HG03565 (cell line): ENCODE data around the gene CDC23.
A peak's percentile ranks its signal among the peaks of the same experiment; 100 is the strongest.
"Not testable (repeated sequence)": the region's sequence is repeated elsewhere in the genome, so short reads cannot be mapped to it uniquely, and the experiment has no call there.

Source experiments
- ATAC-seq: cut with Tn5 transposase; IDR thresholded peaks from one replicate; pipeline ENCODE4 v1.9.1; 2021; ENCODE audit warnings: mild to moderate bottlenecking, moderate library complexity; ENCODE audit not compliant: unreplicated experiment

The CDC23 gene

DNA sequence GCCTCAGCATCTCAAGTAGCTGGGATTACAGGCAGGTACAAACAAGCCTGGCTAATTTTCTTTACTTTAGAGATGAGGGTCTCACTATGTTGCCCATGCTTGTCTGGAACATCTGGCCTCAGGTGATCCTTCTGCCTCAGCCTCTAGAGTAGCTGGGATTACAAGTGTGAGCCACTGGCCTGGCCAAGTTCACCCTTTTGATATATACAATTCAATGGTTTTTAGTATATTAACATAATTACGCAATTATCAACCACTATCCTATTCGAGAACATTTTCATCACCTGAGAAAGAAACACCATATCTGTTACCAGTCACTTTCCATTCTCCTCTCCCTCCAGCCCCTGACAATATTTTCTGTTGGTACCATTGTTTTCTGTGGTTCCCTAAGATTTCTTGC, 3.7 kb upstream of the CDC23 start:
- no peak for ATAC-seq

DNA sequence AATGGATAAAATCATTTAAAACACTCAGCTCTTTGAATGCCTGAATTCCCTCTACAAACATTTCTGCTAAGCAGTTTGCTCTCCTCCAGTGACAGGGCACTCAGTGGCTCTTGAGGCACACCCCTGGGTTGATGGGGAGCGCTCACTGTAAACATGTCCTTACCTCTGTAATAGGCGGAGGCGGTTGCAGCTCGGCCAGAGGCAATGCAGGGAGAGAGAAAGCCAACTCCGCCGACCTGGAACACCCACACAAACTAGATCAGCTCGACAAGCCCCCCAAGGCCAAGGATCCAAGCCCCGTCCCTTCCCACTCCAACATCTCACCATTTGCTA, 329 bp downstream of the CDC23 start:
- ATAC-seq = peak; percentile 6

DNA sequence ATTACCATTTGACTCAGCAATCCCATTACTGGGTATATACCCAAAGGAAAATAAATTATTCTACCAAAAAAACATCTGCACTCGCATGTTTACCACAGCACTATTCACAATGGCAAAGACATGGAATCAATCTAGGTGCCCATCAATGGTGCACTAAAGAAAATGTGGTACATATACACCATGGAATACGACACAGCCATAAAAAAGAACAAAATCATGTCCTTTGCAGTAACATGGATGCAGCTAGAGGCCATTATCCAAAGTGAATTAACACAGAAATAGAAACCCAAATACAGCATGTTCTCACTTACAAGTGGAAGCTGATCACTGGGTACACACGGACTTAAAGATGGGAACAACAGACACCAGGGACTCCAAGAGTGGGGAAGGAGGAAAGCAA, 2.1 kb downstream of the CDC23 start:
- no peak for ATAC-seq

DNA sequence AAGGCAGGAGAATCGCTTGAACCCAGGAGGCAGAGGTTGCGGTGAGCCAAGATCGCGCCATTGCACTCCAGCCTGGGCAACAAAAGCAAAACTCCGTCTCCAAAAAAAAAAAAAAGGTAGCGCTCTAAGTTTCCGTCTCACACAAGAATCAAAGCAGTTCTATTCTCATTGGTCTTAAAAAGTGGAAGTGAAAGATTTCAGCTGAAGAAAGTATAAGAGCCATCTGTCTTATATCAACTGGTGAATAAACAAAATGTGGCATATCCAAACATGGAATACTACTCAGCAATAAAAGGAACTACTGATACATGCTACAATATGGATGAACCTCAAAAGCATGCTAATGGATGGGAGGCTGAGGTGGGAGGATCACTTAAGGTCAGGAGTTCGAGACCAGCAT, 19.3 kb downstream of the CDC23 start:
- ATAC-seq = not testable (repeated sequence)

DNA sequence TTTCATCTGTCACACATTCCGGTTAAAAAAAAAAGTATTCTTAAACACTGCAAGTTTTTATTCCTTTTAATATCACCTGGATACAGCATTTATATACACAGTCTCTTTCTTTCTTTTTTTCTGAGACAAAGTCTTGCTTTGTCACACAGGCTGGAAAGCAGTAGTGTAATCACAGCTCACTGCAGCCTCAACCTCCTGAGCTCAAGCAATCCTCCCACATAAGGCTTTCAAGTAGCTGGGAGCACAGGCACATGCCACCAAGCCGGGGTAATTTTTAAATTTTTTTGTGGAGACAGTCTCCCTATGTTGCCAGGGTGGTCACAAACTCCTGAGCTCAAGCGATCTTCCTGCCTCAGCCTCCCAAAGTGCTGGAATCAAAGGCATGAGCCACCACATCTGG, 20.3 kb downstream of the CDC23 start:
- ATAC-seq = no peak

DNA sequence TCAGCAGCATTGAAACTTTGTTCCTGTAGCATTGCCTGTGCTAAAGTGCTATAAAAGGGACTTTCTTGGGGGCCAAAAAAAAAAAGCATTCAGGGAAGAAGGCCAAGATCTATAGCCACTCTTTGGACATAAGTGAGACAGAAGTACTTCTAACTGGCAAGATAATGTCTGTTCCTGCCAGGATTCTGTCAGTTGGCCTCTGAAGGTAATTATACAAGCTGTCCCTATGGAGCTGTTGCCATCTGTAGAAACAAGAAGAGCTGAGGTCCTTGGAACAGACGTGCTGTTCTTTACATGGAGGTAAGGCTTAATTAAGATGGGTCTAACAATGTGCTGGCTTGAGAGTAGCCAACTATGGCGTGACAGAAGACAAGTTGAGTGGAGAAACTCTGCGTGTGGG, 24.5 kb downstream of the CDC23 start:
- ATAC-seq = no peak

DNA sequence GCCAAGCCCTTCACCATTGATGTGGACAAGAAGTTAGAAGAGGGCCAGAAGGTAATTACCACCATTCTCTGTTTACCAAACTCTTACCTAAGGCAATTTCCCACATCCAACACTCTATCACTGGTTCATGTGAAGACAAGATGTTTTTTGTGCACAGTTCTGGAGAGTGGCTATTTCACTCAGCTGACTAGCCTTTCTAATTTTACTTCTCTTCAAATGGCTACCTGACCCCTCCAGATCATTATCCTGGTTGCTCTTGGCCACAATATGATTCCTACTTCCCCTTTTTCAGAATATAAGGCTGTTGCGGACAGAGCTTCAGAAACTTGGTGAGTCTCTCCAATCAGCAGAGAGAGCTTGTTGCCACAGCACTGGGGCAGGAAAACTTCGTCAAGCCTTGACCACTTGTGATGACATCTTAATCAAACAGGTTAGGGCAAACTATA, 27.1 kb downstream of the CDC23 start:
- peak; percentile 53 for ATAC-seq

DNA sequence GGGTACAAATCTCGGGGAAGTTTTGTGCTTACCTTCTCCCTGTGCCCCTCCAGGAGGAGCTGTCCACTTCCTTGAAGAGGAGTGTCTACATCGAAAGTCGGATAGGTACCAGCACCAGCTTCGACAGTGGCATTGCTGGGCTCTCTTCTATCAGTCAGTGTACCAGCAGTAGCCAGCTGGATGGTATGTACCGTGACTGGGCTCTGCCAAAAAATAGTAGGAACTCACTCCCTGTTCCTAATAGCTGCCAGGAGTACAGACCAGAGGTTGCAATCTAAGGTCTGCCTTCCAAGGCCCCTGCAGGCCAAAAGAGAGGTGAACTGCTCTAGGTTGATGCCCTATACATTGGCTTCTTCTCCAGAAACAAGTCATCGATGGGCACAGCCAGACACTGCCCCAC, 30.3 kb downstream of the CDC23 start:
- ATAC-seq = no peak

DNA sequence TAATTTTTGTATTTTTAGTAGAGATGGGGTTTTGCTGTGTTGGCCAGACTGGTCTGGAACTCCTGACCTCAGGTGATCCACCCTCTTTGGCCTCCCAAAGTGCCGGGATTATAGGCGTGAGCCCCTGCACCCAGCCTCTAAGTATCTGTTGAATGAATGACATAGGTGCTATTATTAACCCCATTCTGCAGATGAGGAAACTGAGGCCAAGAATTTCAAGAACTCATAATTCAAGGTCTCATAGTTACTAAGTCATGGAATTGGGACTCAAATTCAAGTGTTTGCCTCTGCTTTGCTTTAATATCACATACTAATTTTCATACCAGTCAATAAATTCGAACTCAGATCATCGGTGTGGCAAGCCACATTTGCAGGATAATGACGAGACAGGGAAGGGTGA, 32.3 kb downstream of the CDC23 start:
- no peak for ATAC-seq

DNA sequence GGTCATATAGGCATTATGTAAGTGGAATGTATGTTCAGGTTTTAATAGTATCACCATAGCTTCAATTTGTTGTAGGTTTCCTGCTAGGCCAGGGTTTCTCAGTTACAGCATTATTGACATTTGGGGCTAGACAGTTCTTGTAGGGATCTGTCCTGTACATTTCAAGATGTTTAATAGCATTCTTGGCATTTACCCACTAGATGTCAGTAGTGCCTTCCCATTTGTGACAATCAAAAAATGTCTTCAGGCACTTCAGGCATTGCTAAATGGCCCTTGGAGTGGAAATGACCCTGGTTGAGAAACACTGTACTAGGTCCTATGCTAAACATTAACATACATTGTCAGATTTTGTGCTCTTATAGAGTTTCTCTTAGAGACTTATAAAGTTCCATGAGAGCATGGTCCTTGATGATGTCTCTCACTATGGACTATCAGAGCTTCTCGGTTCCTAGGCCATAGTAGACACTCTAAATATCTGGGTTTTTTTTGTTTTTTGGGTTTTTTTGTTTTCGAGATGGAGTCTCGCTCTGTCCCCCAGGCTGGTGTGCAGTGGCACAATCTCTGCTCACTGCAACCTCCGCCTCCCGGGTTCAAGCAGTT, 32.8 kb downstream of the CDC23 start:
- ATAC-seq = no peak

DNA sequence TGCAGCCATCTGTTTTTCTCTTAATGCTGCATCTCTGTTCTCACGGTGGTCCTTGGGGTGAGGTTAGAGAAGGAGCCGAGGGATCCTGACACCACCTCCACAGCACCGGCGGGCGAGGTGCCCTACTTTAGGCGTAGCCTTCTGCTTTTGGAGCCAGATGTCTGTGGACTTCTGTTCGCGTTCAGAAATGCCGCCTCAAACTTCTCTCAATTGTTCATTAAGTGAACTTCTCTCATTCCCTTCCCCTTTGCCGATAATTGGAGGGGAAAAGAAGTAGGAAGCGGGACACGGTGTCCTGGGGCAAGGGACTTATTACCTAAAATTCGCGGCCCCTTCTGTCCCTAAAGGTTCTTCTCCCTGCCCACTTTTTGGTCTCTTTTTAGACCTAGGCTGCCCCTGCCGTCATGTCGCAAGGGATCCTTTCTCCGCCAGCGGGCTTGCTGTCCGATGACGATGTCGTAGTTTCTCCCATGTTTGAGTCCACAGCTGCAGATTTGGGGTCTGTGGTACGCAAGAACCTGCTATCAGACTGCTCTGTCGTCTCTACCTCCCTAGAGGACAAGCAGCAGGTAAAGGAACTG, 33.8 kb downstream of the CDC23 start:
- no peak for ATAC-seq

DNA sequence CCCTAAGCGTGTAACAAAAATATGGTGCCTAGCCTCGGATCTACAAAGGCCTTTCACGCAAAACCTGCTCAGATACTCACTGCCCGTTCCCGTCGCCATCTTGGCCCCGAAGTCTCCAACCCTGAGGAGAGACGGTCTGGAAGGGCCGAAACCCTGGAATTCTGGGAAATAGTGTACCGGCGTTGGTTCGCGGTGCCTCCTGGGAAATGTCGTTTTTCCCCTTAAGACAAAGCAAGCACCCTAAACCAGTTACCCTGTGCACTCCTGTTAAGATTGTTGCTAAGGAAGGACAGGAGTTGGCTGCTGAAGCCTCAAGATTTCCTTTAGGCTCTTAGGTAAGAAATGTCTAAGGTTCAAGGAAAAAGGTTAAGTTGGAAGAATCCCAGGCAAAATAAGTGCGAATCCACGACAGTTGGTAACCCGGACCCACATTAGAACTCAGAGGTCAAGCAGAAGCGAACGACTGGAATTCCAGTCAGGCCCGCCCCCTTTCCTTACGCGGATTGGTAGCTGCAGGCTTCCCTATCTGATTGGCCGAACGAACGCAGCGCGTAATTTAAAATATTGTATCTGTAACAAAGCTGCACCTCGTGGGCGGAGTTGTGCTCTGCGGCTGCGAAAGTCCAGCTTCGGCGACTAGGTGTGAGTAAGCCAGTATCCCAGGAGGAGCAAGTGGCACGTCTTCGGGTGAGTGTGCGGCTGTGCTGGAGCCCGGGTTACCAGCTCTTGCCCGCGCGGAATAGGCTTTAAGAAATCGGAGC, 34.4 kb downstream of the CDC23 start, which contains the start of the genes BRD8 and KIF20A:
Gene BRD8, minus strand, starts transcription at position 115 of the 761 bp plus-strand sequence. Its CDS starts 16 bp downstream, at position 99.
Gene KIF20A, plus strand, starts transcription at position 597 of the 761 bp plus-strand sequence. CDS start 569 bp downstream, outside the sequence.
- peak; percentile 71 for ATAC-seq

DNA sequence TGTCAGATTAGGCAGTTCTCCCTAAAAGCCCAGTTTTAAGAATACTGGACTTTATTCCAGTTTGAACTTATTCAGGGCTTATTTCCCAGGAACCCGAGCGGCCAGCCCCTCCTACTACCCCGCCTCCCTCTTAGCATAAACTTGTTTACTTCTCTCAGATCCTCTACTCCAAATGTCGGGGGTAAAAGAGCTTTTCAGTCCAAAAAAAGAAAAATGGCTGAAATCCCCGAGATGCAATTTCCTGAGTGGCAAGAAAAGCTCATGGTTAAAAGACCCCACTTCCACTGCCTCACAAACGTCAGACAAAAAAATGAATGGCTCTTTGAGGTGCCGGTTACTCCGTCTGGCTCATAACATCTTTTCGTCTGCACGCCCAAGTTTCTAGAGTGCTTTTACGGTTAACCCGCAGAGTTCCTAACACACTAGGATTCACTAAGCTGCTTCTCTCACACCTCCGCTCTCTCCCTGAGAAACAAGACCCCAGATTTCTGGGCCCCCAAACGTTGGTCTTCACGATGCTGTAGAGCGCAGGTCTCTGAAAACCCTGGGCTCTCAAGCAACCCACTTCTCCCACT, 35.1 kb downstream of the CDC23 start:
- no peak for ATAC-seq

DNA sequence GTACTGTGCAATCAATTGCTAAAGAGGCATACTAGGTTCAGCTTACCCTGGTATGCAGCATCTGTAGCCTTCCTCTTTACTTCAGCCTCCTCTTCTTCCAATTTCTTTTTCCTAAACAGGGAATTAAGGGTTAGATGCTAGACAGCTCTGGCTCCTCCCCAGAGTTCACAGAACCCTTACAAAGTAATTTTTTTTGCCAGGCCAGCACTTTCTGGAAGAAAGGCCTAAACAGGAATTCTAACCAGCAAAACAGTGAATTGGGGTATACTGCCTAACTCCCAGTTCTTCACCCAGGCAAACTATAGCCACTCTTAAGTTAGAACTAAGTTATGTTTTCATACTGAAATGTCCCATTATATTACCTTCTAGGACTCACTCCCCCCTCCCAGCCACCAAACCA, 42.8 kb downstream of the CDC23 start:
- no peak for ATAC-seq

DNA sequence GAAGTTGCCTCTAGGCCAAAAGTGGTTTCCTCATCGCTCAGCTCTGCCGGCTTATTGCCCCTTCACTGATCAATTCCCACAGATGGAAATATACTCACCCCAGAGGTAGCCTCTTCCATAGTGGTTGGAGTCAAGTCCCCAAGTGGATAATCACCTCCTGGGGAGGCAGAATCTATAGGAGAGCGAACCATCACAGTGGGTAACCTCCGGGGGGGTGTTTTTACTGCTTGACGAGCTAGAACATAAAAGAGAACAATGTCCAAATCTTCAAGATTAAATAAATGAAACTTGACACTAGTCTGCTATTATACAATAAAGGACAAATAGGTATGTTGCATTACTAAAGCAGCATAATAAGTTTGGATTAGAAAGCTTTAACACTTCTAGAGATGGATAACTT, 44.0 kb downstream of the CDC23 start:
- no peak for ATAC-seq

DNA sequence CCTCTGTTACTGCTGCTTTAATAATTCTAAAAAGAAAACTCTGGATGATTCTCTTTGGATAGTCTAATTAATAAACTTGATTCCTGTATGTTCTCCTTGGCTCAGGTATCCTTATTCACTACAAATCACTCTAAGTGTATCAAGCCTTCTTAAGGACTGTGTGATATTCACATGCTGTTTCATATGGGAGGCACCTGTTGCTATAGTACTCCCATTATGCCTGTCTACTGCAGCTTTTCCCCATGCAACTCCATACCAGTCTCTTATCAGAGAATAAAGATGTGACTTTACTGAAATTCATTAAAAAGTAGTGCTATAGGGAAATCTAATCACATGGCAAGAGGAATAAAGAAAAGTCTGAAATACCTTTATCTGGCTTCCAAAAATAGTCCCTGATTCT, 49.4 kb downstream of the CDC23 start:
- ATAC-seq = no peak

DNA sequence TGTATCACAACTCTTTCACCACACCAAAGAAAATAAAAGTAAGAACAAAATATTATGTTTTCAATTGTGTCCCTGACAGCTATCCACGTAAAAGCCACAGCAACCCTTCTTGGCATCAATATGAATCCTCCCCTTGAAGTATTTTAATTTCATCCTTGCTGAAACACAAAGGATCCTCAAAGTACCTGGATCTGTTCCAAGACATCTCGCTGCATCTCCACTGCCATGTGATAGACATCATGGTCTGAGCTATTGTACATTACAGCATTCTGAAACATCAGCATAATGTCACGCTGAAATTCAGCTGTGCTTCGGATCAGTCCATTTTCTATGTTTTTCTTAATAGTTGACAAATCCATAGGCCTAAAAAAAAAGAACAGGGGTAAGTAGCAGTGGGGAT, 52.4 kb downstream of the CDC23 start:
- ATAC-seq = no peak

DNA sequence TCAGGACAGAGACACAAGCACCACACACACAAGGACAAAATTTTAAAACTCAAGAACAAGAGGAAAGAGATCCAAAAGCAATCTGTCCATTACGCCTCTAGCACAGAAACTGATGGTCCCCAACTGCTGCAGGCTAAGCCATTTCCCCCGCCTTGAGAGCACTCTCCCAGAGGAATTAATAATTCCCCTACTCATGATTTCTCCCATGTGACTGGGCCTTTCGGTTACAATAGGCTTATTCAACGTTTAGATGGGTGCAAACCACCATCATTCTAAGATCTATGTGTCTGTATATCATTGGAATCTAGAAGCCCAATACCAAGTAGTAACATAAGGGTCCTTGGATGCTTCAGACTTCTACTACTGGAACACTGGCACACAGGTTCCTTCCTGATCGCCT, 53.5 kb downstream of the CDC23 start:
- ATAC-seq = no peak

DNA sequence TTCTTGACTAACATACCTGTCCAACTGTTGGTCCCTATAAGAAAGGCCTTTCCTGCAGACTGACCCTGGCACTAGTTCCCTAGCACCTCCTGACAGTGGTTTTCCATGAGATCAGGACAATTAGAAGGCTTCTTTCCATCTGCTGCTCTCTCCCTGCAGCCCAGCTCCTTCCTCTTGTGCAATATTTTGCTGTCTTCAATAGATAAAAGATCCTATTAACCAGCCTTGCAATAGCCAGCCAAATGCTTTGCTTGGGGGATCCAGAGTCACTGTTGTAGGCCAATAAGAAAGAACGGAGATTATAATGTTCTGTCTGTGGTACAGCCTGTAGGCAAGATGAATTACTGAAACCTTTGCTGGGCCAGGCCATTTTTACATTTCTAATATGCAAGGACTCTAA, 55.5 kb downstream of the CDC23 start:
- no peak for ATAC-seq

DNA sequence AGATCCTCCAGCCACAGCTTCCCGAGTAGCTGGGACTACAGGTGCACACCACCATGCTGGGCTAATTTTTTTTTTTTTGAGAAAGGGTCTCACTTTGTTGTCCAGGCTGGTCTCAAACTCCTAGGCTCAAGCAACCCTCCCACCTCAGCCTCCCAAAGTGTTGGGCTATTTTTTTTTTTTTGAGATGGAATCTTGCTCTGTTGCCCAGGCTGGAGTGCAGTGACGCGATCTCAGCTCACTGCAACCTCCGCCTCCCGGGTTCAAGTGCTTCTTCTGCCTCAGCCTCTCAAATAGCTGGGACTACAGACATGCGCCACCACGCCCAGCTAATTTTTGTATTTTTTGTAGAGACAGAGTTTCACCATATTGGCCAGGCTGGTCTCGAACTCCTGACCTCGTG, 57.1 kb downstream of the CDC23 start:
- not testable (repeated sequence) for ATAC-seq

DNA sequence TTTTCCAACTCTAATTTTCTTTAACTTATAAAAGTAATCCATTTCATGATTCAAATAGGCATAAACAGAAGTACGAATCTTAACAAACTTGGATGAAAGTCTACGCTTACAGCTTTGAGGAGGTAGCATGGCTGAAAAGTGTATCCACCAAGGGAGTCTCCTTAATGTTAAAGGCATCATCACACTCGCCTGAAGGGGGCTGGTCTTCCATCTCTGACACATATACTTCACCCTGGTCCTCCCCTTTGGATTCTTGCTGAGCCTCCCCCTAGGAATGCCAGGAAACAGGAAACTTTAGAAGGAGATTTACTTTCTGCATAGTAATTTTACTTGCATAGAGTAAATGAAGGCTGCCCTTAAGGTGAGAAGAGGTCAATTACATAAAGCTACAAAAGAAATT, 63.6 kb downstream of the CDC23 start:
- no peak for ATAC-seq

DNA sequence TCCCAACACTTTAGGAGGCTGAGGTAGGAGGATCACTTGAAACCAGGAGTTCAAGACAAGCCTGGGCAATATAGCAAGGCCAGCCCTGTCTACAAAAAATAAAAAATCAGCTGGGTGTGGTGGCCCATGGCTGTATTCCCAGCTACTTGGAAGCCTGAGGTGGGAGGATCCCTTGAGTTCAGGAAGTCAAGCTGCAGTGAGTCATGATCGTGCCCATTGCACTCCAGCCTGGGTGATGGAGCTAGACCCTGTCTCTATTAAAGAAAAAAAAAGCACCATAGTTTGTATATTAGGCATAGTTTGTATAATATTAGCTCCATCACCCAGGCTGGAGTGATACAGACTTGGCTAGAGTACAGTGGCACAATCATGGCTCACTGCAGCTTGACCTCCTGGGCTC, 64.3 kb downstream of the CDC23 start:
- no peak for ATAC-seq
